WTC11 (cell line): ENCODE results near the gene OTUD1.

Source experiments
- ATF2 ChIP-seq: sonication (generic); formaldehyde crosslinking; IDR thresholded peaks from 2 replicates; pipeline ENCODE4 v1.8.1; 2022; ENCODE audit warnings: low read depth, missing genetic modification reagents, borderline replicate concordance
- ATF3 ChIP-seq: sonication (generic); formaldehyde crosslinking; conservative IDR thresholded peaks from 2 replicates; pipeline ENCODE4 v1.8.1; 2022; ENCODE audit warnings: mild to moderate bottlenecking, missing genetic modification reagents
- CTCF ChIP-seq: fragments of 200-600 bp; IDR thresholded peaks from 2 replicates; pipeline ENCODE4 v1.8.0; 2022; ENCODE audit warnings: antibody characterized with exemption
- E2F1 ChIP-seq: sonication (generic); formaldehyde crosslinking; IDR thresholded peaks from 2 replicates; pipeline ENCODE4 v1.8.0; 2022; ENCODE audit warnings: mild to moderate bottlenecking, missing genetic modification reagents
- ESRRA ChIP-seq: sonication (generic); formaldehyde crosslinking; IDR thresholded peaks from 2 replicates; pipeline ENCODE4 v1.8.1; 2022; ENCODE audit warnings: mild to moderate bottlenecking, missing genetic modification reagents, borderline replicate concordance
- JUN ChIP-seq: sonication (generic); formaldehyde crosslinking; IDR thresholded peaks from 2 replicates; pipeline ENCODE4 v1.8.0; 2023; ENCODE audit warnings: mild to moderate bottlenecking, missing genetic modification reagents
- MAX ChIP-seq: sonication (generic); formaldehyde crosslinking; IDR thresholded peaks from 2 replicates; pipeline ENCODE4 v1.8.0; 2022; ENCODE audit warnings: mild to moderate bottlenecking, missing genetic modification reagents
- NFE2L1 ChIP-seq: sonication (generic); formaldehyde crosslinking; IDR thresholded peaks from 2 replicates; pipeline ENCODE4 v1.8.1; 2023; ENCODE audit warnings: missing genetic modification reagents
- PREB ChIP-seq: sonication (generic); formaldehyde crosslinking; IDR thresholded peaks from 2 replicates; pipeline ENCODE4 v1.8.1; 2022; ENCODE audit warnings: mild to moderate bottlenecking, missing genetic modification reagents, moderate library complexity, borderline replicate concordance
- USF1 ChIP-seq: sonication (generic); formaldehyde crosslinking; IDR thresholded peaks from 2 replicates; pipeline ENCODE4 v1.8.0; 2022; ENCODE audit warnings: mild to moderate bottlenecking, missing genetic modification reagents
- ZSCAN18 ChIP-seq: fragments of 250-450 bp; sonication (Bioruptor Pico); IDR thresholded peaks from 2 replicates; pipeline ENCODE4 v2.1.2; 2022; ENCODE audit warnings: mild to moderate bottlenecking, moderate library complexity

- TF ChIP-seq E2F1 = no peak
- TF ChIP-seq ATF3 (CRISPR knock-in tag) = no peak
- TF ChIP-seq ESRRA = no peak
- TF ChIP-seq CTCF = no peak
- TF ChIP-seq USF1 (CRISPR knock-in tag) = no peak
- TF ChIP-seq JUN (CRISPR knock-in tag) = no peak
- no peak for TF ChIP-seq PREB (CRISPR knock-in tag)
- no peak for TF ChIP-seq ATF2 (CRISPR knock-in tag)
- TF ChIP-seq MAX (CRISPR knock-in tag) = no peak
- no peak for TF ChIP-seq NFE2L1
- TF ChIP-seq ZSCAN18 (CRISPR knock-in tag) = no peak
Measured at GRCh38 chr10:23413629-23414089, 25.2 kb upstream of the OTUD1 start.
